Fibroblast of gingiva (primary cell): ENCODE measurements around the gene TNFRSF11A.
A peak's percentile ranks its signal among the peaks of the same experiment; 100 is the strongest.

Source experiments
- DNase-seq: peaks from one replicate; pipeline ENCODE4 v3.0.0-alpha.2; 2011; ENCODE audit warnings: low read depth

Gene TNFRSF11A

DNA sequence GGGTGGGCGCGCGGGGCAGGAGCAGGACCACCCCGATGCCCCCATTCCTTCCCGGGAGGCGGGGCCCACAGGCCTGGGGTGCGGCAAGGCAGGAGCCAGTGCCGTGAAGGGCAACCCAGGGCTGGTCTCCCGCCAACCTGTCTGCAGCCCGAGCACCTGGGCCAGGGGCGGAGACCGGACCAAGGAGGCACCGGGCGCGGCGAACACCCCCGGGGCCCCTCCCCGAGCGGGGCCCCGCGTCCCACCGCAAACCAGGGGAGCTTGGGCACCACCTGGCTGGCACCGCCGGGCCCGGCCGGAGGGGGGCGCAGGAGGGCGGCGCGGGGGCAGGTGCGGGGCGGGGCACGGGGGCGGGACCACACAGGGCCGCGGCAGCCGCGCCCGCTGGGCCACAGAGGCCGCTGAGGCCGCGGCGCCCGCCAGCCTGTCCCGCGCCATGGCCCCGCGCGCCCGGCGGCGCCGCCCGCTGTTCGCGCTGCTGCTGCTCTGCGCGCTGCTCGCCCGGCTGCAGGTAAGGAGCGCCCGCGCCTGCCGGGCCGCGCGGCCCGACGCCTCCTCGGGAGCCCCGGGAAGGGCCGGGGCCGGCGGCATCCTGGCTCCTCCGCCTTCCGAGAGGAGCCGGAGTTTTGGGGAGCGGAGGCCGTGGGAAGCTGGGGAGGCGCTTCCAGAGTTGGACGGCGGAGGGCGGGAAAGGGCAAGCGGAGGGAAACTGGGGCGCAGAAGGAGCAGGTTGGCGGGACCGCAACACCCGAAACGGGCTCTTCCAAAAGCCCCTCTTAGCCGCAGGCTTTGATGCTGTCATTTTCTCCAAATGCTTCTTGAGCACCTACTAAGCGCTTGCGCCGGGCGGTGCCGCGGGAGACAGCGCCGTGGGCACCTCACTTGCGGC, at the start of gene TNFRSF11A:
TNFRSF11A (plus strand) TSS at position 394 of the 889 bp plus-strand sequence; CDS start at position 437, 43 bp downstream.
- no peak for DNase-seq

DNA sequence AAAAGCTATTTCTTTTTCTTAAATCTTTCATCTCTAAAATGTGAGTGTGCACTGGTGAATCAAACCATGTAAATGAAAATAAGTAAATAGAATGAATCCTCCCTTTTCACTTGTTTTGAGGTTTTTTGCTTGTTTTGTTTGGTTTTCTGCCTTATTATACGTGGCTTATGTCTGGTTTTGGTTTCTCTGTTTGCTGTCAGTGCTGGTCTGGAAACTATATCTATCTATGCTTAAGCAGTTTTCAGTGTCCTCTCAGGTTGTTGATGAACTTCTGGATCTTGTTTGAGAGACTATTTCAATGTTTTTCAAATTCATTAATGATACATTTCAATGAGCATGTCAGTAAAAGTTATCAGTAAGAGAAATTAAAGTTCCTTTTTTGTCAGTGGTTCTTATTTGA, 48.1 kb upstream of the TNFRSF11A start:
- no peak for DNase-seq

DNA sequence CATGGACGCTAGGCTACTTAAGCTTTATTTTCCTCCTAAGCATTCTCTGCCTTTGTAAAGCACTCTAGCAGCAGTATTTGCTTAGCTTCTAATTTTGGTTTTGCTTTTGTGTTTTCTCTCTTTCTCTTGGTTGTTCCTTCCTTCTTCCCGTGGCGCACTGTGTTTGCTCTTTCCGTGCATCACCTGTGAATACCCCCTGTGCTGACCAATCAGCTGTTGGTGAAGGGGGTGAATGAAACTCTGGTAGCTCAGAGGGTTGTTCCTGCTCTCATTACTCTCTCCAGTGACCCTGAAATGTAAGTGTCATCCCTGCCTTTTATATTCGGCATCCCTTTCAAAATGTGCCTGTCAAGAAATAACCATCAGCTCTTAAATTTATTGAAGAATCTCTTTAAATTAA, 45.5 kb upstream of the TNFRSF11A start:
- DNase-seq = no peak

- DNase-seq = no peak
These were observed 45.1 kb upstream of the TNFRSF11A start for GRCh38 chr18:62280058-62280457.

DNA sequence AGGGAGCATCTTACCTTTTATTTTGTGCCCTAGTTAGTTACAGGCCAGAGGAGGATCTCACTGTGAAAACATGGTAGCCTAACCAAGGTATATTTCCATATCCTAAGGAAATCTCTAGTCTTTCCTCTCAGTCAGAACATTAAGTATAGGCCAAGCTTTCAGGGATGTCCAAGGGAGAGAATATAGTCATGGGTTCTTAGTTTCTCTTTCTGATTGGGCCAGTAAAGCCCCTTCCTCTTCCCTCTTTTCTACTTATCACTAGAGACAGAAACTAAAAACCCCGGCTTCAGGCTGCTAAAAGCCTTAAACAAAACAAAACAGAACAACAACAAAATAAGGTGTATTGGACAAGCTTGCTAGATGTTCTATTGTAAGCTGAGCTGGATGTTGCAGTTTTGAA, 44.3 kb upstream of the TNFRSF11A start:
- DNase-seq = no peak

- peak; percentile 71 for DNase-seq
These were observed 43.4 kb upstream of the TNFRSF11A start for GRCh38 chr18:62281684-62282083.

DNA sequence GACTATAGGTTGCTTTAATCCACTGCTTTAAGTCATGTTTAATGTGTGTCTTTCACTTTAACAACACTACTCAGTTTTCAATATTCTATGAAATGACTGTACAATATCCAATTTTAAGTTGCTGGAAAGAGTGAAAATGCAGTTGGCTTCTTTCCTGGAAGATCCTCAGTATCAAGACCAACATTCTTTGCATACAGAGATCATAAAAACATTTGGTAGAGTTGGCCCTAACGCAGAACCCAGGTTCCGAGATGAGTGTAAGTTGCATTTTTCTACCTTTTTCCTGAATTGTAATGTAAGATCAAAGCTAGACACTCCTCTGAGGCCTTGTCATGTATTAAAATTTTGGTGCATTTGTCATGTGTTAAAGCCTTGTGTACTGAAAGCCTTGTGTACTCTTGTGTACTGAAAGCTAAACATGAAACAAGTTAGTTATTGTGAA, 42.9 kb upstream of the TNFRSF11A start:
- peak; percentile 75 for DNase-seq

GRCh38 chr18:62284637-62285036, 40.5 kb upstream of the TNFRSF11A start:
- no peak for DNase-seq

DNA sequence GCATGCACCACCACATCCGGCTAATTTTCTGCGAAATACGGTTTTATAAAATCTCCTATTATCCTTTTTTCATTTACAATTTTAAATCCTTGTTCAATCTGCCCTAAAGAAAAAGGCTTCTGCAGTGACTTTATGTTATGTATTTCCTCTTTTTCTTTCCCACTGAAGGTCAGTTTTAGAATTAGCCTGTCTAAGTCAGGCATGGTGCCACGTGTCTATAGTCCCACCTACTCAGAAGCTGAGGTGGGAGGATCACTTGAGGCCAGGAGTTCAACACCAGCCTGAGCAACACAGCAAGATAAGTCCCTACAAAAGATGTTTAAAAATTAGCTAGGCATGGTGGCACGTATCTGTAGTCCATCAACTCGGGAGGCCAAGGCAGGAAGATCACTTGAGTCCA, 39.8 kb upstream of the TNFRSF11A start:
- DNase-seq = no peak

- DNase-seq = no peak
These were observed 37.1 kb upstream of the TNFRSF11A start for GRCh38 chr18:62287781-62288664.

- DNase-seq = no peak
These were observed 36.5 kb upstream of the TNFRSF11A start for GRCh38 chr18:62288665-62289008.

DNA sequence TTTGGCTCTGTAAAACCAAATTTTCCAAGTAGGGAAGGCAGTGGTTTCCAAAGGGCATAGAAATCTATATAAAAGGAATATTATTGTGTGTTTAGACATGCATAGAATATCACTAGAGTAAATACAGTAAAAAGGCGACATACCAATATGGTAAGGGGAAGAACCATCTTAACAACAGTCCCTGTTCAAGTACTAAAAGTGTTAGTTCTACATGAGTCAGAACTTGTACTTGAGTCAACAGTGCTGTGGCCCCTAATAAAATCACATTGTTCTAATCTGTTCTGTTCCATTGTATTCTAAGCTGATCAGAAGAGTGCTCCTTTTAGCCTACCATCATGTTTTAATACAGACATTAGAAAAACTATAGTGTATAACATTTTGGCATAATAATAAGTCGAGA, 36.1 kb upstream of the TNFRSF11A start:
- DNase-seq = no peak

GRCh38 chr18:62294073-62294472, 31.0 kb upstream of the TNFRSF11A start:
- no peak for DNase-seq

DNA sequence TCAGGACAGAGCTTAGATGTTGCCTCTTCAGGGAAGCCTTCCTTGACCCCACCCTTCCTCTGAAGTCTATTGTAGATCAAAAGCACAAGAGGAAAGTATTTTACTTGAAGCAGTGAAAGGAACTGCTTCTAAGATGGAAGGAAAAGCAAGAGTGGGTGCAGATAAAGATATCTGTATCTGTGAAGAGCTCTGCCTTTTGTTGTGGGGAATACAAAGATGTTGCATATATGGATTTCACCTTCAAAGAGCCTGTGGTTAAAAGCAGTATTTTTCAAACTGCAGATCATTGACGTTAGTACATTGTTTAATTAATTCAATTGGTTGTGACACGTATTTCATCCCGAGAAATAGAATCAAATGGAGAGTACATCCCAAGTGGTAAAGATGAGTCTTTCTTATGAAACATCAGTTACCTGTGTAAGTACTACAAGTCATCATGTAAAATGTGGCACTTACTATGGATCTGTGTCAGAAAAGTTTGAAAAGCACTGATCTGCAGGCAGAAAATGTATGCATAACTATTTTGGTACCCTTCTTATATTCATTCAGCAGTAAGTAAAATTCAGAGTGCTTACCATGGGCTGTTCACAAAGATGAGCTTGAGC, 24.6 kb upstream of the TNFRSF11A start:
- DNase-seq = no peak

DNA sequence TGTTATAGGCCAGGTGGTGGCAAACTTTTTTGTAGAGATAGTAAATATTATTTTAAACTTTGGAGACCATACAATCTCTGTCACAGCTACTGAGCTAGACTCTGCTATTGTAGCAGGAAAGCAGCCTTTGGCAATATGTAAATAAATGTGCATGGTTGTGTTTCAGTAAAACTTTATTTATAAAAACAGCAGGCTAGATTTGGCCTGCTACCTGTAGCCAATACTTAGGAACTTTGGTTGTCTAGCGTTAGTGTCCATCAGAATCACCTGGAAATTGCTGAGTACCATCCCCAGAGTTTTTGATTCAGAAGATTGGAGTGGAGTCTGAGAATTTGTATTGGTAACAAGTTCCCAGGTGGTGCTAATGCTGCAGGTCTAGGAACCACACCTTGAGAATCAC, 23.8 kb upstream of the TNFRSF11A start:
- DNase-seq = no peak

- no peak for DNase-seq
These were observed 12.3 kb upstream of the TNFRSF11A start for GRCh38 chr18:62312851-62313250.

DNA sequence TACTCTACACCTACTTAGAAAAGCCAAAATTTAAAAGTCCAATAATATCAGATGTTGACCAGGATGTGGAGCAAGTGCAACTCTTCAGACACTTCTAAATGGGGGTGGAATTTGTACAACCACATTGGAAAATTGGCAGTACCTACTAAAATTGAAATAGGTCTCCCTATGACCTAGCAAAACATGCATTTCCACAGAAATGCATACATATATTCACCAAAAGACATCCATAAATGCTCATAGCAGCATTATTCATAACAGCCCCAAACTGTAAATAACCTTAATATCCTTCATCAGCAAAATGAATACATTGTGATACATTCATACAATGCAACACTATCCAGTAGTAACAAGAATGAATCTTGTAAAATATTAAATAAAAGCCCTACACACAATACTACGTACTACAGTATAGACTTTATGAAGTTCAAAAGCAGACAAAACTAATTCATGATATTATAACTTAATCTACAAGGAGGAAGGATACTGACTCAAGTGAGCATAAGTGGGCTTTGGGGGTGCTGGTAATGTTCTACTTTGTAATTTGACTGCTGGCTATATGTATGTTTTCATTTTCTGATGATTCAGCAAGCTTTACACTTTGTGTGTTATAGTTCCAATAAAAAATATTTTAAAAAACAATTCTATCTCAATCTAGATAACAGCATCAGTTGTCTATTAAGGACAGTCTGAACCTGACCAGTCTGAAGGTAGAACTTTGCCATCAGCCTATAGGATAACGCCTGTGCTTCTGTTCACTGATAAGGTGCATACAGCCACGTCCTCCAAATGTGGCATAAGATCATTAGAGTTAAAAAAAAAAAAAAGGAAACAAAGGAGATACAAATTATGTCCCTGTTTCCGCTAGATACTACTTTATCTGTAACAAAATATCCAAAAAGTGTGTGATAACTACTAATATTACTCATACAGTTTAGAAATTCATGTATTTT, 6.6 kb upstream of the TNFRSF11A start:
- no peak for DNase-seq

DNA sequence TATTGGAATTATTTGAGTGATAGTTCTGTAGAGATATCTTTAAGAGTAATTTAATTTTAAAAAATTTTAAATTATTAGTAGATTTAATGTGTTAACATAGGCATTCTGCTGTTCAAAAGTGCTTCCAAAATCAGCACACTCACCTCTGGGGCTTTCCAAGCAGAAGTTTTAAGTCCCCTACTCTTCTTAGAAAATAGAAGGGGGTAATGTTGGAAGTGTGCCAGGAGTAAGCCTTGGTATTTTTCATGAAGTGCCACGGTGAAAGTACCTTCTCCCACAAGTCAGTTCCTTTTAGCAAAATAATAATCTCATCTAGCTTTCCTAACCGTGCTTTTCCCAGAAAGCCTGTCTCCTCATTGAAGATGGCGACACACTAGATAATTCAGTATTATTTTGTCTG, 3.9 kb upstream of the TNFRSF11A start:
- DNase-seq = no peak

DNA sequence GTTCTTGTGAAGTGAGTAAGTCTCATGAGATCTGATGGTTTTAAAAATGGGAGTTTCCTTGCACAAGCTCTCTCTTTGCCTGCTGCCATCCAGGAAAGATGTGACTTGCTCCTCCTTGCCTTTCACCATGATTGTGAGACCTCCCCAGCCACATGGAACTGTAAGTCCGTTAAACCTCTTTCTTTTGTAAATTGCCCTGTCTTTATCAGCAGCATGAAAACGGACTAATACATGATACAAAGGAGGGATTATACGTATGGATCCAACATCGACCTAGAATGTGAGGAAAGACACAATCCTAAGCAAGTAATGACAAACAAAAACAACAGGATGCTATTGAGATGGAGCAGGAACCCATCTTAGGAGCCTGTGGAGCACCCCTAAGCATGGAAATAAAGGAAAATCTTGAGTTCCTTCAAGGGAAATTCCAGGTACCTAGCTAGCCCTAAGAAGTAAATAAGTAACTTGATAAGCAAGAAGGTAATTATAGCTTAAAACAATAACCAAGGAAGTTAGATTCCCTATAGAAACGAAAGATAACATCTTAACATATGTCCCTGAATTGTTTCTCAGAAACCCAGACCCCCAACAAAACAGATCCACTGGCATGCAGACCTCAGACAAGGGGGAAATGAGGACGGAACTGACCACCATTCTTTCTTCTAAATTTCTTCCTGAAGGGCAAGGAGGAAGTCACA, 1.5 kb upstream of the TNFRSF11A start:
- no peak for DNase-seq

GRCh38 chr18:62324181-62324828, 805 bp upstream of the TNFRSF11A start:
- DNase-seq = no peak
